OCI-LY7 (cell line): ENCODE results near the gene ARHGAP24. TPM values are rescaled to one million over a fixed set of nuclear protein-coding genes. Genes with fewer than 3 reads are reported as not detected.

ENCODE experiments used
- BruUV-seq: library from RNA; stranded (reverse); fragments of 400-500 nt; replicated peaks from 2 replicates; lab custom pipeline; 2021; lab: Mats Ljungman, UMichigan
- CTCF ChIA-PET: fragments of 300-600 bp; sonication (Branson Sonifier 250); formaldehyde crosslinking; loops from one replicate; lab custom pipeline; 2022; ENCODE audit warnings: antibody characterized with exemption; ENCODE audit not compliant: unreplicated experiment; lab: Charles Lee
- POLR2A ChIA-PET: fragments of 300-600 bp; sonication (Branson Sonifier 250); formaldehyde crosslinking; loops from one replicate; lab custom pipeline; 2022; ENCODE audit warnings: antibody characterized with exemption; lab: Charles Lee
- DNase-seq: peaks from one replicate; pipeline ENCODE4 v3.0.0-alpha.2; 2015; ENCODE audit warnings: low spot score
- H2AFZ ChIP-seq: fragments of 200-600 bp; sonication (generic), shearing (Covaris generic); 2 replicates; pipeline ENCODE4 v1.6.1; 2014; ENCODE audit warnings: mild to moderate bottlenecking, antibody characterized with exemption, low read length, moderate library complexity
- H3K27ac ChIP-seq: fragments of 200-600 bp; sonication (generic); 2 replicates; pipeline ENCODE4 v1.5.1; 2014; ENCODE audit warnings: mixed run types, low read depth, mild to moderate bottlenecking, moderate library complexity, low read length, inconsistent platforms; ENCODE audit not compliant: poor library complexity, severe bottlenecking
- H3K36me3 ChIP-seq: fragments of 200-600 bp; sonication (generic); 2 replicates; pipeline ENCODE4 v1.6.1; 2014; ENCODE audit warnings: mild to moderate bottlenecking, antibody characterized with exemption, low read length, moderate library complexity, mixed read lengths; ENCODE audit not compliant: insufficient read depth
- H3K4me1 ChIP-seq: fragments of 200-600 bp; sonication (generic); 2 replicates; pipeline ENCODE4 v1.5.1; 2014; ENCODE audit warnings: mild to moderate bottlenecking, low read length; ENCODE audit not compliant: insufficient read depth, poor library complexity, severe bottlenecking
- H3K4me2 ChIP-seq: fragments of 200-600 bp; sonication (generic); 2 replicates; pipeline ENCODE4 v1.6.1; 2014; ENCODE audit warnings: mild to moderate bottlenecking, low read length
- H3K4me3 ChIP-seq: fragments of 200-600 bp; sonication (generic); 2 replicates; pipeline ENCODE4 v1.5.1; 2014; ENCODE audit warnings: mild to moderate bottlenecking, low read depth, low read length; ENCODE audit not compliant: poor library complexity, severe bottlenecking
- H3K79me2 ChIP-seq: fragments of 200-600 bp; sonication (generic); 2 replicates; pipeline ENCODE4 v1.6.1; 2016; ENCODE audit warnings: low read depth, mild to moderate bottlenecking, low read length, moderate library complexity, mixed read lengths; ENCODE audit not compliant: insufficient read depth
- H3K9me2 ChIP-seq: fragments of 200-600 bp; sonication (generic); 2 replicates; pipeline ENCODE4 v1.6.1; 2016; ENCODE audit warnings: mild to moderate bottlenecking, low read length, mixed read lengths; ENCODE audit not compliant: insufficient read depth
- H3K9me3 ChIP-seq: fragments of 200-600 bp; sonication (generic); 2 replicates; pipeline ENCODE4 v1.6.1; 2014; ENCODE audit warnings: mild to moderate bottlenecking, mixed run types, low read length, mixed read lengths
- H4K20me1 ChIP-seq: fragments of 200-600 bp; sonication (generic); 2 replicates; pipeline ENCODE4 v1.6.1; 2014; ENCODE audit warnings: mild to moderate bottlenecking, antibody characterized with exemption, low read length, moderate library complexity, mixed read lengths; ENCODE audit not compliant: insufficient read depth
- CTCF ChIP-seq: fragments of 200-600 bp; sonication (generic); conservative IDR thresholded peaks from 2 replicates; pipeline ENCODE4 v1.5.1; 2014; ENCODE audit warnings: mild to moderate bottlenecking, antibody characterized with exemption, low read length, moderate library complexity, mixed read lengths
- EZH2phosphoT487 ChIP-seq: fragments of 200-600 bp; sonication (generic); IDR thresholded peaks from 2 replicates; pipeline ENCODE4 v1.6.1; 2018; ENCODE audit warnings: low read depth, borderline replicate concordance, mild to moderate bottlenecking, mixed run types, antibody characterized with exemption, low read length, moderate library complexity, mixed read lengths
- intact Hi-C: fragments of 100-400 bp; cut with micrococcal nuclease; formaldehyde crosslinking; loops from one replicate; pipeline ENCODE4 v1.10.0; 2022; ENCODE audit not compliant: unreplicated experiment
- total RNA-seq, 2 experiments: library from RNA; depleted of rRNA in 1 of 2; stranded (reverse); fragments of >200 nt in 1 of 2; shearing (Covaris generic) in 1 of 2; gene quantifications; 2 replicates each; pipeline ENCODE4 v1.2.3, GENCODE V29; 2014 to 2022

ARHGAP24 gene
- total RNA-seq, 2 experiments from 2014 or later: 0.88 to 4.4 TPM

GRCh38 chr4:85748654-85749053, 273.7 kb downstream of the ARHGAP24 start:
- Histone ChIP-seq H3K9me3 (no peaks in the 10 kb centered on the region), H3K4me2 (peak overlapping the region; percentile 1; the same call in 1 of the 2 replicates), H3K4me1 (peaks cover 32% of the 10 kb centered on the region), H3K36me3 (no peaks in the 10 kb centered on the region), H3K4me3 (no peak overlapping the region), H3K79me2 (no peaks in the 10 kb centered on the region), H2AFZ (peak overlapping the region; percentile 9; the same call in 1 of the 2 replicates), H3K27ac (no peak overlapping the region), H4K20me1 (no peaks in the 10 kb centered on the region), H3K9me2 (no peaks in the 10 kb centered on the region)
- ChIA-PET CTCF (interaction anchor here (1.5 kb wide), 1 partner anchor 18 kb away, joined by 3 read pairs; no protein-coding TSS in a partner anchor), POLR2A (interaction anchor here (0.6 to 1.6 kb wide), 11 partner anchors 14 to 601 kb away, joined by 3 to 8 read pairs (median 4); no protein-coding TSS in a partner anchor)
- no peak for TF ChIP-seq CTCF
- TF ChIP-seq EZH2phosphoT487: no peak
- no TSS peak for BruUV-seq
- DNase-seq: no peak
- intact Hi-C loops: loop anchor here (1.0 to 5.0 kb wide), 10 partner anchors 46 to 601 kb away; partner anchors contain the start of gene ARHGAP24

GRCh38 chr4:85751866-85752265, 276.9 kb downstream of the ARHGAP24 start:
- no peaks in the 10 kb centered on the region for H3K9me2 ChIP-seq
- ChIA-PET POLR2A (interaction anchor here (0.8 to 0.9 kb wide), 2 partner anchors 27 to 159 kb away, joined by 3 to 4 read pairs; no protein-coding TSS in a partner anchor), CTCF (no interaction called here)
- intact Hi-C loops: loop anchor here (5.0 kb wide), 1 partner anchor 290 kb away; no protein-coding TSS in a partner anchor
- H3K27ac ChIP-seq: no peak overlapping the region
- DNase-seq: no peak
- H3K36me3 ChIP-seq: no peaks in the 10 kb centered on the region
- no peaks in the 10 kb centered on the region for H3K9me3 ChIP-seq
- no TSS peak for BruUV-seq
- H2AFZ ChIP-seq: peak overlapping the region; percentile 21; the same call in 1 of the 2 replicates
- TF ChIP-seq EZH2phosphoT487 (no peak), CTCF (no peak)
- H3K4me3 ChIP-seq: no peak overlapping the region
- H3K4me1 ChIP-seq: peaks cover 24% of the 10 kb centered on the region
- H3K4me2 ChIP-seq: no peak overlapping the region
- H3K79me2 ChIP-seq: no peaks in the 10 kb centered on the region
- no peaks in the 10 kb centered on the region for H4K20me1 ChIP-seq

GRCh38 chr4:85755285-85755684, 280.3 kb downstream of the ARHGAP24 start:
- DNase-seq: no peak
- no TSS peak for BruUV-seq
- CTCF ChIA-PET: no interaction called here

More at GRCh38 chr4:85755285-85755684, 280.3 kb downstream of the ARHGAP24 start:
- Histone ChIP-seq H2AFZ (no peak overlapping the region), H3K79me2 (no peaks in the 10 kb centered on the region), H3K36me3 (no peaks in the 10 kb centered on the region), H3K9me3 (no peaks in the 10 kb centered on the region), H3K9me2 (no peaks in the 10 kb centered on the region), H3K27ac (no peak overlapping the region), H3K4me3 (no peak overlapping the region), H4K20me1 (no peaks in the 10 kb centered on the region), H3K4me1 (peaks cover under 1% of the 10 kb centered on the region), H3K4me2 (no peak overlapping the region)
- POLR2A ChIA-PET: interaction anchor here (0.6 to 1.3 kb wide), 2 partner anchors 24 to 38 kb away, joined by 3 to 6 read pairs; no protein-coding TSS in a partner anchor
- intact Hi-C loops: loop anchor here (5.0 kb wide), 1 partner anchor 212 kb away; no protein-coding TSS in a partner anchor
- TF ChIP-seq CTCF (no peak), EZH2phosphoT487 (no peak)
